Mucosa of gallbladder (tissue), 1 donor: Measurements from ENCODE around the gene UBE2F. TPM values are rescaled to one million over a fixed set of nuclear protein-coding genes. Genes with fewer than 3 reads are reported as not detected.

Experiments
- DNase-seq: peaks from one replicate; pipeline ENCODE4 v3.0.0-alpha.2; 2020; ENCODE audit warnings: low spot score
- total RNA-seq: library from RNA; stranded (reverse); gene quantifications from one replicate; pipeline ENCODE4 v1.2.1, GENCODE V29; 2021
- donor health status: DM: no; HTN: no; CAD: no.

Gene UBE2F
- total RNA-seq, 1 donor from 2014 or later: 48.5 TPM

GRCh38 chr2:238079874-238080327, 113.1 kb downstream of the UBE2F start:
- DNase-seq: no peak

DNA sequence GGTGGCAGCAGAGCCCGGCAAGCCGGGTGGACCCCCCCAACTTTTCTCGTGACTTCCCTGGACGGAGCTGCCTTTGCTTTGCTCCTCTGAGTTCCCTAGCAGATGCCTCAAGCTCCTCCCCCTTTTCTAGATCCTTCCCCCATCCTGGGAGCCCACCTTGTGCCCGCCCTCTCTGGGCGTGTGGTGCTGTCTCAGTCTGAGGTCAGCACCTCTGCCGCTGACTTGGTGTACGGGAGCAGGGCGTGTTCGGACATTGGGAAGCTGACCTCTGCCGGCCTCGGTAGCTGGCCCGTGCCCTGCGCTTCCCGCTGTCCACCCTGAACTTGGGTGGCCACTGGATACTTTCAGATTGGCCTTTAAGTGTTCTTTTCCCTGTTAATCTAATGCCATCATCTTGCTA, 113.7 kb downstream of the UBE2F start:
- DNase-seq: no peak

DNA sequence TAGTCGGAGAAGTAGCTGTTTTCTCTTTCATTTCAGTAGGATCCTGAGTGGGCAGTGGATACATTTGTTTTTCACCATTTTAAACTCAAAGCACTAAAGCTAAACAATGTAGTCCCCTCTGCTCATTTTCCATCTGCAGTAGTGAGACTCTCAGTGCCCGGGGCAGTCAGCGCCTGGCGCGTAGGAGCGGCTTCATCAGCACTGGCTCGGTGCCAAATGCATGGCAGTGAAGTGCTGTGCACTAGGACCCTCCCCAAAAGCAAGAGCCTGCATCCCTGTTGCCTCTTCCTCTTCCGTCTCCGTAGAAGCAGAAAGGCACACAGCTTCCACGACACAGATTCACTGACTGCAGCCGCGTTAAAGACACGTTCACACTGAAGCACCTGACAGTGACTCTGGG, 114.3 kb downstream of the UBE2F start:
- DNase-seq: no peak

GRCh38 chr2:238081561-238081960, 114.7 kb downstream of the UBE2F start:
- no peak for DNase-seq

DNA sequence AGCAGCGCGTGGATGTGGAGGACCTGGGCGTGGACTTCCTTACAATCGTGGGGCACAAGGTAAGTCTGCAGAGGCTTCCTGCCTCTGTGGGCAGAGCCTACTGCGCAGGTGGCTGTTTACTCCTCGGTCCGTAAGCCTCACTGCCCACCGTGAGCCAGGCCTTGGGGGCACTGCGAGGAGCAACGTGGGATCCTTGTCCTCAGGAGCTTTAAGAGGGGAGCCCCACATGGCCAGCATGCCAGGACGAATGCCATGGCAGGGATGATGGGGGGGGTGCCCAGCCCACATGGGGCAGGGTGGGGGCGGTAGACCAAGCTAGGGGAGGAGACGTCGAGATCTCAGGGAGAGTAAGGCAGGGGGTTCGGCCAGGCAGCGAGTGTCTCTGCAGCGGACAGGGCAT, 115.3 kb downstream of the UBE2F start:
- DNase-seq: no peak

- DNase-seq: no peak
These were observed 116.0 kb downstream of the UBE2F start for GRCh38 chr2:238082827-238083226.

- DNase-seq: no peak
These were observed 117.1 kb downstream of the UBE2F start for GRCh38 chr2:238083919-238084318.

- DNase-seq: no peak
These were observed 117.9 kb downstream of the UBE2F start for GRCh38 chr2:238084761-238085160.

- no peak for DNase-seq
These were observed 119.1 kb downstream of the UBE2F start for GRCh38 chr2:238085899-238086298.

- no peak for DNase-seq
These were observed 120.4 kb downstream of the UBE2F start for GRCh38 chr2:238087211-238087610.

- no peak for DNase-seq
These were observed 124.1 kb downstream of the UBE2F start for GRCh38 chr2:238090887-238091286.

- no peak for DNase-seq
These were observed 124.7 kb downstream of the UBE2F start for GRCh38 chr2:238091436-238092060.

Other genes starting within 250 kb of the UBE2F start
- gene RBM44, start 168.2 kb upstream of the UBE2F start, total RNA-seq: 0.55 TPM
- gene RAMP1, start 107.4 kb upstream of the UBE2F start, total RNA-seq: 215 TPM
- 29.1 TPM for gene SCLY, start 94.0 kb downstream of the UBE2F start, total RNA-seq
- gene ESPNL, start 133.3 kb downstream of the UBE2F start, total RNA-seq: 0.49 TPM
- 2.0 TPM for gene KLHL30, start 171.7 kb downstream of the UBE2F start, total RNA-seq
- 0.35 TPM for gene ERFE, start 192.0 kb downstream of the UBE2F start, total RNA-seq
- gene ILKAP, start 236.7 kb downstream of the UBE2F start, total RNA-seq: 40.5 TPM